Activated CD8-positive, alpha-beta memory T cell treated with anti-CD3 and anti-CD28 coated beads, Interleukin-2, amount 10 ng/mL, durations not matched to agents 7 days and 5 days (primary cell): Measurements from ENCODE around the gene GARIN5A. TPM values are rescaled to one million over a fixed set of nuclear protein-coding genes. Genes with fewer than 3 reads are reported as not detected.

ENCODE experiments used
- ATAC-seq: fragments of 150-1000 bp; cut with Tn5 transposase; one replicate; pipeline ENCODE4 v1.10.0; 2021; ENCODE audit warnings: moderate library complexity
- CTCF ChIA-PET: fragments of 350-600 bp; sonication (Branson Sonifier 250); formaldehyde crosslinking; loops from one replicate; lab custom pipeline; 2021; ENCODE audit warnings: antibody characterized with exemption; lab: Charles Lee
- DNase-seq: peaks from one replicate; pipeline ENCODE4 v3.0.0-alpha.2; 2020
- H3K27ac Mint-ChIP-seq: one replicate; pipeline ENCODE4 v1.8.0; 2021; ENCODE audit warnings: mild to moderate bottlenecking, mixed read lengths
- H3K27me3 Mint-ChIP-seq: one replicate; pipeline ENCODE4 v1.8.0; 2021; ENCODE audit warnings: mixed read lengths
- H3K36me3 Mint-ChIP-seq: one replicate; pipeline ENCODE4 v1.8.0; 2021; ENCODE audit warnings: mild to moderate bottlenecking, mixed read lengths
- H3K4me1 Mint-ChIP-seq: one replicate; pipeline ENCODE4 v1.8.0; 2021; ENCODE audit warnings: mixed read lengths
- H3K4me3 Mint-ChIP-seq: one replicate; pipeline ENCODE4 v1.8.0; 2021; ENCODE audit warnings: mild to moderate bottlenecking, moderate library complexity, mixed read lengths
- H3K9me3 Mint-ChIP-seq: one replicate; pipeline ENCODE4 v1.8.0; 2022; ENCODE audit warnings: low read depth, mixed read lengths
- total RNA-seq, 2 experiments: library from RNA; stranded (reverse); gene quantifications; one replicate each; pipeline ENCODE4 v1.2.3, GENCODE V29; 2021

GARIN5A gene
- total RNA-seq: not detected

GRCh38 chr19:50476224-50476906 is at the start of gene GARIN5A, which contains the start of gene EMC10:
Gene GARIN5A (minus strand): TSS chr19:50476848. CDS start chr19:50476388, 460 bp downstream.
Gene EMC10 (plus strand): TSS chr19:50476507. CDS start chr19:50476545, 38 bp downstream.
- H3K36me3 Mint-ChIP-seq: peaks cover 17% of the 10 kb centered on the region
- no peaks in the 10 kb centered on the region for H3K9me3 Mint-ChIP-seq
- H3K27me3 Mint-ChIP-seq: no peaks in the 10 kb centered on the region
- peak within 1 kb of the TSS; percentile 98 for H3K4me3 Mint-ChIP-seq
- DNase-seq: peak; percentile 96
- CTCF ChIA-PET: interaction anchor here (1.4 kb wide), 1 partner anchor 119 kb away, joined by 3 read pairs; no protein-coding TSS in a partner anchor
- peaks cover 14% of the 10 kb centered on the region for H3K4me1 Mint-ChIP-seq
- peak; percentile 98 for ATAC-seq
- H3K27ac Mint-ChIP-seq: peak within 1 kb of the TSS; percentile 89

DNA sequence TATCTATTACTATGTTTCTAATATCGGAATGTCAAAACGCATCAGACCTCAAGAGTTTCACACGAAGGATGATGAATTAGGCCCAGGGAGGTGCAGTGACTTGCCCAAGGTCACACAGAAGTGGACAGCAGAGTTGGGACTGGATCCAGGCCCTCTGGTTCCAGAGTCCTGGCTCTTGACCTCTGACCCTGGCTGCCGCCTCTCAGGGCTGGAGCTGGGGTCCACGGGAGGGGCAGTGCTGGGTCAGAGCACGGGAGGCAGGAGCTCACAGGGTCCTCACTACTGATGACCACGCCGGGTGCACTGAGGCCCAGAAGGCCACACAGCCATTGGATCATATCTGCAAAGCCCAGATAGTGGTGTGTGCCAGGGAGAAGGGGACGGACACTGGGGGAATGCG is 46.2 kb upstream of the GARIN5A start:
- Mint-ChIP-seq H3K27ac (no peak overlapping the region), H3K4me3 (no peak overlapping the region), H3K4me1 (no peaks in the 10 kb centered on the region), H3K27me3 (no peaks in the 10 kb centered on the region), H3K9me3 (no peaks in the 10 kb centered on the region), H3K36me3 (no peaks in the 10 kb centered on the region)
- DNase-seq (no peak), ATAC-seq (no peak)
- CTCF ChIA-PET: no interaction called here

DNA sequence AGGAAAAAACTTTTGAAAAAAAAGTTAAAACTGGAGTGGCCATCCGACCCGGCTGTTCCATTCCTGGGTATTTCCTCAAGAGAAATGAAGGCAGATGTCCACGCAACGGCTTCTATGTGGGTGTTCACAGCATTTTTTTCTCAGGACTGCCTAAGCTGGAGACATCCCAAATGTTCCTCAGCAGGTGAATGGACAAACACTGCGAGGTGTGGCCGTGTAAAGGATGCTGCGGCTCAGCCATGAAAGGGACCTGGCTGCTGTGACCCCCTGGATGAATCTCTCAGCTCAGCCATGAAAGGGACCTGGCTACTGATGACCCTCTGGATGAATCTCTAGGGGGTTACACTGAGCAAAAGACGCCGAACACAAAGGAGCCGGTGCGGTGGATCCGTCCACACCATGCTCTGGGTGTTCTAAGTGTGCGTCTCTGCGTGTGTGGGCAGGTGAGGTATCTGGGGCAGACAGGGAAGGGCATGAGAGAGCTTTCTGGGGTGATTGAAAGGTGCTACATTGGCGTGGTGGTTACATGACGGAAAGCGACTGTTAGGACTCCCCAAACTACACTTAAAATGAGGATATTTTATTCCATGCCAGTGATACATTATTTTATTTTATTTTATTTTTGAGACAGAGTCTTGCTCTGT is 44.3 kb upstream of the GARIN5A start:
- no peaks in the 10 kb centered on the region for H3K4me1 Mint-ChIP-seq
- peaks cover 5% of the 10 kb centered on the region for H3K27me3 Mint-ChIP-seq
- no peak overlapping the region for H3K4me3 Mint-ChIP-seq
- DNase-seq: no peak
- ATAC-seq: no peak
- H3K9me3 Mint-ChIP-seq: no peaks in the 10 kb centered on the region
- no peaks in the 10 kb centered on the region for H3K36me3 Mint-ChIP-seq
- H3K27ac Mint-ChIP-seq: no peak overlapping the region
- CTCF ChIA-PET: no interaction called here

- H3K4me1 Mint-ChIP-seq: no peaks in the 10 kb centered on the region
- ATAC-seq (no peak), DNase-seq (no peak)
- no peak overlapping the region for H3K4me3 Mint-ChIP-seq
- peaks cover 11% of the 10 kb centered on the region for H3K27me3 Mint-ChIP-seq
- no peaks in the 10 kb centered on the region for H3K36me3 Mint-ChIP-seq
- CTCF ChIA-PET: interaction anchor here (1.0 kb wide), 1 partner anchor 37 kb away, joined by 3 read pairs; no protein-coding TSS in a partner anchor
- no peaks in the 10 kb centered on the region for H3K9me3 Mint-ChIP-seq
- no peak overlapping the region for H3K27ac Mint-ChIP-seq
Measured at GRCh38 chr19:50519006-50519575, 42.4 kb upstream of the GARIN5A start.

DNA sequence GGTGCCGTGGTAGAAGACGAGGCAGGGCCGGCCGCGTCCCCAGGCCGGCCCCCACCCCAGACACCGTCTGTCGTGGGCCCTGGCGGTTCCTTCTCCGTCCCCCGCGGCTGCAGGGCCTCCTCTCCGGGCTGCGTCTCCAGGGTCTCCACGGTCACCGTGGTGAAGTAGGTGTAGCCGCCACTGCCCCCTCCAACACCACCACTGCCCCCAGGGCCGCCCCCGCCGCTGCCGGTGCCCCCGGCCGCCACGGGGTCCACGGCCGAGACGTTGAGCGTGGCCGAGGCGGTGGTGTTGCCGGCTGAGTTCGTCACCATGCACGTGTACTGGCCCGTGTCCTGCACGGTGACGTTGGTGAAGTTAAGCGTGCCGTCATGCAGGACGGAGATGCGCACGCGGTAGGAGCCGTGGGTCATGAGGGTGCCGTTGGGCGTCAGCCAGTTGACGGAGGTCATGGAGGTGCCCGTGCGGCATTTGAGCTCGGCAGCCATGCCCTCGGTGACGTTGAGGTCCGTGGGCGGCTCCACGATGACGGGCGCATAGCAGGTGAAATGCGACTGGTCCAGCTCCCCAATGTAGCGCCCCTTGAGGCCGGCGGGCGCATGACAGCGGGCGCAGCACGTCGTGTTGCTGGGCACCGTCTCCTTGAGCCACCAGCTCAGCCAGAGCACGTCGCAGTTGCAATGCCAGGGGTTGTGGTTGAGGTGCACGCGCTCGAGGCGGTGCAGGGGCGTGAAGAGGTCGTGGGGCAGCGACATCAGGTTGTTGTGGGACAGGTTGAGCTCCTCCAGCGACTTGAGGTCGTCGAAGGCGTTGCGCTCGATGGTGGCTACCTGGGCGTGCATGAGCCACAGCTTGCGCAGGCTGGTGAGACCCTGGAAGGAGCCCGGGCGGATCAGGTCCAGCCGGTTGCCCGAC is 41.7 kb upstream of the GARIN5A start:
- DNase-seq (no peak), ATAC-seq (no peak)
- Mint-ChIP-seq H3K4me3 (no peak overlapping the region), H3K9me3 (no peaks in the 10 kb centered on the region), H3K27ac (no peak overlapping the region), H3K36me3 (no peaks in the 10 kb centered on the region), H3K27me3 (peaks cover 11% of the 10 kb centered on the region), H3K4me1 (no peaks in the 10 kb centered on the region)
- CTCF ChIA-PET: interaction anchor here (1.0 kb wide), 1 partner anchor 38 kb away, joined by 3 read pairs; no protein-coding TSS in a partner anchor

DNA sequence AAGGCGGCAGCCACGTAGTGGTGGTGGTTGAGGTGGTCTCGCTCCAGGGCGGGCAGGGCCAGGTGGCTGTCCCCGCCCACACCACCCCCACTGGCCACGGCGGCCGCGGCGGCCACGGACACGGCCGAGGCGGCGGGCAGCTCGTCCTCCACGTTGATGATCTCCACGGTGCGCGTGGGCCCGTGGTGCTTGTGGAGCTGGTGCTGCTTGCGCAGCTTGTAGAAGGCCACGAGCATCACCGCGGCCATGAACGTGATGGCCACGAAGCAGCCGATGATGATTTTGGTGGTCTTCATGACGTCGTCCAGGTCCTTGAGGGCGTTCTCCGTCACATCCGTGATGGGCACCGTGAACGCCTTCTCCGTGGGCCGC is 41.0 kb upstream of the GARIN5A start:
- no peaks in the 10 kb centered on the region for H3K36me3 Mint-ChIP-seq
- peaks cover 11% of the 10 kb centered on the region for H3K27me3 Mint-ChIP-seq
- CTCF ChIA-PET: interaction anchor here (1.4 kb wide), 1 partner anchor 266 kb away, joined by 3 read pairs; no protein-coding TSS in a partner anchor
- no peak for DNase-seq
- H3K27ac Mint-ChIP-seq: no peak overlapping the region
- H3K4me3 Mint-ChIP-seq: no peak overlapping the region
- H3K9me3 Mint-ChIP-seq: no peaks in the 10 kb centered on the region
- no peak for ATAC-seq
- H3K4me1 Mint-ChIP-seq: no peaks in the 10 kb centered on the region

GRCh38 chr19:50516964-50517703 is 40.5 kb upstream of the GARIN5A start:
- no peaks in the 10 kb centered on the region for H3K36me3 Mint-ChIP-seq
- CTCF ChIA-PET: interaction anchor here (1.4 kb wide), 1 partner anchor 267 kb away, joined by 3 read pairs; no protein-coding TSS in a partner anchor
- no peaks in the 10 kb centered on the region for H3K4me1 Mint-ChIP-seq

DNA sequence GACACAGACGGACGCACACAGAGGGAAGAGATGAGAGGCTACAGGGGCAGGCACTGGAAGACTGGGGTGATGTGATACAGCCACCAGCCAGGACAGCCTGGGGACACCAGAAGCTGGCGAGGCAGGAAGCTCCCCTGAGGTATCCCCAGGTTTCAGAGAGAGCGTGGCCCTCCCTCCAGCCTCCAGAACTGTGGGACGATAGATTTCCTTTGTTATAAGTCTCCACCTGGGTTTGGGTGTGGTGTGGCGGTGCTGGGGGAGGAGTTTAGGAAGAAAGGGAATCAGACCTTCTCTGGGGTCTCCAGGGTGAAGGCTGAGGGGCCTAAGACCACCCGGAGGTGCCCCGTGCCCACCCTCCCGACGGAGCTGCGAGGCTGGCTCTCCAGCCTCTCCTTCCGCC is 39.8 kb upstream of the GARIN5A start:
- H3K4me3 Mint-ChIP-seq: no peak overlapping the region
- H3K27ac Mint-ChIP-seq: no peak overlapping the region
- CTCF ChIA-PET: interaction anchor here (1.4 kb wide), 1 partner anchor 267 kb away, joined by 3 read pairs; no protein-coding TSS in a partner anchor
- H3K36me3 Mint-ChIP-seq: no peaks in the 10 kb centered on the region
- DNase-seq: no peak
- no peak for ATAC-seq
- no peaks in the 10 kb centered on the region for H3K9me3 Mint-ChIP-seq
- peaks cover 11% of the 10 kb centered on the region for H3K27me3 Mint-ChIP-seq
- H3K4me1 Mint-ChIP-seq: peaks cover 4% of the 10 kb centered on the region

More at GRCh38 chr19:50516964-50517703, 40.5 kb upstream of the GARIN5A start:
- H3K9me3 Mint-ChIP-seq: no peaks in the 10 kb centered on the region
- H3K27me3 Mint-ChIP-seq: peaks cover 11% of the 10 kb centered on the region
- DNase-seq (no peak), ATAC-seq (no peak)
- no peak overlapping the region for H3K27ac Mint-ChIP-seq
- H3K4me3 Mint-ChIP-seq: no peak overlapping the region

- H3K36me3 Mint-ChIP-seq: no peaks in the 10 kb centered on the region
- no peak overlapping the region for H3K27ac Mint-ChIP-seq
- peaks cover 11% of the 10 kb centered on the region for H3K27me3 Mint-ChIP-seq
- ATAC-seq (no peak), DNase-seq (no peak)
- peaks cover 10% of the 10 kb centered on the region for H3K4me1 Mint-ChIP-seq
- no peak overlapping the region for H3K4me3 Mint-ChIP-seq
- CTCF ChIA-PET: no interaction called here
- no peaks in the 10 kb centered on the region for H3K9me3 Mint-ChIP-seq
Measured at GRCh38 chr19:50515168-50515561, 38.5 kb upstream of the GARIN5A start.

DNA sequence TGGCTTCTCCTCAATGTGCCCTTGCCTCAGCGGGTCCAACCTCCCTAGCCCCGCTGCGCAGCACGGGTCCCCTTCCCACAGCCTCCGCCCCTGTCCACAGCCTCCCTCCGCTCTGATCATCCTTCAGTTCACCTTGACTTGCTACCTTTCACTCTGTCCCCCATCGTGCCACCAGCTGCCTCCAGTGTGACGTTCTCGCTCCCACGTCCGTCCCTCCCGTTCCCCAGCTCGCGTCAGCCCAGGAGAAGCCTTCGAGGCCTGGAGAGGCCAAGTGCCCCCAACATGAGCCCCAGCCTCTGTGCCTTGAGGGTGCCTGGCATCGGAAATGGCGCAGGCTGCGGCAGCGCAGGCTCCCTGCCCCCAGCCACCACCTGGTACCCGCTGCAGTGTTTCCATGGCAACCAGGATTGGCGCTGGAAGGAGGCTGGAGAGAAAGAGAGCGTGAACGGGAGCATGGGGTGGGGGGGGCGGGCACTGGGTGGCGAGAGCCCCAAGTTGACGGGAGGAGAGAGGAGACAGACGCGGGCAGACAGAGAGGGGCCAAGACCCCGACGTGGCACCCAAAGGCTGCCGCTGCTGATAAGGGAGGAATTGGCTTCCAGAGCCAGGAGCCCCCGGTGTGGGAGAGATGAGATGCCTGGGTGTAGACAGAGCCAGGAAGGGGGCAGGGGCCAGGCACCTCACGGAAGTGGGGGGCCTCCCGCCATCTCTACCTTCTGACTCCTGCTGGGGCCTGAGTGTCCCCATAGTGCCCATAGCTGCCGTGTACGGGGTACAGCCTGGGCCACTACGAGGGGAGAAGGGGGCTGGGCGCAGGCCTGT is 37.9 kb upstream of the GARIN5A start:
- H3K9me3 Mint-ChIP-seq: no peaks in the 10 kb centered on the region
- CTCF ChIA-PET: no interaction called here
- no peak for ATAC-seq
- peaks cover 11% of the 10 kb centered on the region for H3K27me3 Mint-ChIP-seq
- no peak overlapping the region for H3K27ac Mint-ChIP-seq
- no peaks in the 10 kb centered on the region for H3K36me3 Mint-ChIP-seq
- no peak for DNase-seq
- H3K4me1 Mint-ChIP-seq: peaks cover 10% of the 10 kb centered on the region
- no peak overlapping the region for H3K4me3 Mint-ChIP-seq

- CTCF ChIA-PET: interaction anchor here (0.5 kb wide), 1 partner anchor 152 kb away, joined by 3 read pairs; no protein-coding TSS in a partner anchor
- no peaks in the 10 kb centered on the region for H3K36me3 Mint-ChIP-seq
- H3K4me1 Mint-ChIP-seq: peaks cover 13% of the 10 kb centered on the region
- ATAC-seq: no peak
- peaks cover 11% of the 10 kb centered on the region for H3K27me3 Mint-ChIP-seq
- H3K27ac Mint-ChIP-seq: no peak within 1 kb of the TSS
- no peaks in the 10 kb centered on the region for H3K9me3 Mint-ChIP-seq
- DNase-seq: no peak
- H3K4me3 Mint-ChIP-seq: no peak within 1 kb of the TSS
Measured at GRCh38 chr19:50513746-50514345, 37.2 kb upstream of the GARIN5A start, which contains the start of gene ASPDH. Gene ASPDH (minus strand): TSS chr19:50513913. CDS start chr19:50513823, 90 bp downstream.
